ENCODE results near the gene METTL2B.

The METTL2B gene

DNA sequence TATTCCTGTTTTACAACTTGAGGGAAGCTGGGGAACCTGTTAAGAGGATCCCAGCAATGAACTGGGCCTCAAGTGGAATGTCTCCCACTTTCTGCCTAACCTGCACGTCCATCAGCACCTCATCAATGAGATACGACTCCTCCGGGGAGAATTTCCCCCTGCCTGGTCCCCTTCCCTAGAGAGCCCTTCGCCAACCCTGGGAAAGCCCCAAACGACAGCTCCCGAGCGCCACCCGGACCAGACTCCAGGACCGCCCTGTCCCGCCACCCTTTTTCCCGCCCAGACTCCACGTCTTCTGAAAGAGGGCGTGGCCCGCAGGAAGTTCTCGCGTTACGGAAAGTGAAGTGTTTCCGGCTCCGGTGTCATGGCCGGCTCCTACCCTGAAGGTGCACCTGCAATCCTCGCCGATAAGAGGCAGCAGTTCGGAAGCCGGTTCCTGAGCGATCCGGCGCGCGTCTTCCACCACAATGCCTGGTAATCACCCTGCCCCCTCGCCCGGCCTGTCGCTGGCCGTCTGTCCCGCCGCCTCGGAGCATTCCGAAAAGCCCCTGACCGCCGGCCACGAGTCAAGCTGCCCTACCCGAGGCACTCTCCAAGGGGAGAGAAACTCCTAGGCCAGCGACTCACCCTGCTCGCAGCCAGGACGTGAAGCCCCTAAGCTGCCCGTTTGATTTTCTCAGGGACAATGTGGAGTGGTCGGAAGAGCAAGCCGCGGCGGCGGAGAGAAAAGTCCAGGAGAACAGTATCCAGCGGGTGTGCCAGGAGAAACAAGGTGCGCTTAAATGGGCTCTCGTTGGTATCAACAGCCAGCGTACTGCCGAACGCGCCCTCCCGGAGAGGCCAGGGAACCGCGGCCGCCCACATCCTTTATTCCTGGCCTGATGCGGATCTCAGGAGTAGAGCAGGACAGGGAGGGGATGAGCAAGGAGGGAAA, at the start of gene METTL2B:
TSS of gene METTL2B (plus strand) at position 347 of the 934 bp plus-strand sequence. CDS start at position 365, 18 bp downstream.
- DNase-seq (ENCODE audit: extremely low read depth in 1 of 2, low read depth in 1 of 2): peak; percentile 85 to 91

GRCh38 chr7:128427289-128427891, 49.2 kb upstream of the METTL2B start:
- DNase-seq (ENCODE audit: extremely low read depth in 1 of 2, low read depth in 1 of 2): no peak

DNA sequence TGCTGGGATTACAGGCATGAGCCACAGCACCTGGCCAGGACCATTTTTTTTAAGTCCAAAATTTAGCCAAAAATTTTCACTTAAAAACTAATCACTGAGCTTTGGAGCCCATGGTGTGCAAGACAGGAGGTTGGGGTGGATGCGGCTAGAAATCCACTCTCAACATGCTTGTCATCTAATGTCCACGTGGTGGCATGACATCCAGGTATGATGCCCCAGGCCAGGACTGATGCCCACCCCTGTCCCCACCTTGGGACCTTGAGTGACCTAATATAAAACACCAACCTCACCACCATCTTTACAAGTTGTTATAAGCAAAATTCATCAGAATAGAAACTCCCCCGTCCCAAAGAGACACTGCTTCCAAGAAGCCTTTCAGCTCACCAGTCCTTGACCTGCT, 46.3 kb upstream of the METTL2B start:
- no peak for DNase-seq (ENCODE audit: extremely low read depth in 1 of 2, low read depth in 1 of 2)

- no peak for DNase-seq (ENCODE audit: extremely low read depth in 1 of 2, low read depth in 1 of 2)
Measured at GRCh38 chr7:128431221-128431620, 45.3 kb upstream of the METTL2B start.

- no peak for DNase-seq (ENCODE audit: extremely low read depth in 1 of 2, low read depth in 1 of 2)
Measured at GRCh38 chr7:128431754-128432153, 44.8 kb upstream of the METTL2B start.

DNA sequence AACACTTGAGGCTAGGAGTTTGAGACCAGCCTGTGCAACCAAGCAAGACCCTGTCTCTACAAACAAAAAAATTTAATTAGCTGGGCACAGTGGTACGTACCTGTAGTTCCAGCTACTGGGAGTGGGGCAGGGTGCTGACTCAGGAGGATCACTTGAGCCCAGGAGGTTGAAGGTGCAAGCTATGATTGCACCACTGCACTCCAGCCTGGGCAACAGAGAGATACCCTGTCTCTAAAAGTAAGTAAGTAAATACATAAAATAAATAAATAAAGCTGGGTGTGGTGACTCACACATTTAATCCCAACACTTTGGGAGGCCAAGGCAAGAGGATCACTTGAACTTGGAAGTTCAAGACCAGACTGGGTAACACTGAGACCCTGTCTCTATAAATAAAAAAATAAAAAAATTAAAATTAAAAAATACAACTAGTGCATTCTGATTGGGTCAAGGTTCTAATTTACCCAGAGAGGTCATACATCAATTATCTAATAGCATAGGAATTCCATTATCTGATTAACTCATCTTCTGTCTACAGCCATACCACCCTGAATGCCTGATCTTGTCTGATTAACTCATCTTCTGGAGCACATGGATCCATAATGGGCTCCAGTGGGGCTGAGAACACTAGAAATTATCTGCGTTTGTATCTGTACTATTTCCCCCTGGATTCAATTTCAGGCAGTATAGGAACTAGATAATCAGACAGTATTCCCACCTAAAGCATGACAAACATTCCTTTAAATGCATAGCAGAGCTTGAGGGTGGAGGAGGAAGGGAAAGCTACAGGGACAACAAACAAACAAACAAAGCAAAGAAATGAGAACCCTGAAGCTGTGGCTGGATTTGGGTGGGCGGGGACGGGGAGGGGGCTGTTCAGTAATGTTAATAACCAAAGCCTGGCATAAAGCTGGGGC, 41.9 kb upstream of the METTL2B start:
- no peak for DNase-seq (ENCODE audit: extremely low read depth in 1 of 2, low read depth in 1 of 2)

DNA sequence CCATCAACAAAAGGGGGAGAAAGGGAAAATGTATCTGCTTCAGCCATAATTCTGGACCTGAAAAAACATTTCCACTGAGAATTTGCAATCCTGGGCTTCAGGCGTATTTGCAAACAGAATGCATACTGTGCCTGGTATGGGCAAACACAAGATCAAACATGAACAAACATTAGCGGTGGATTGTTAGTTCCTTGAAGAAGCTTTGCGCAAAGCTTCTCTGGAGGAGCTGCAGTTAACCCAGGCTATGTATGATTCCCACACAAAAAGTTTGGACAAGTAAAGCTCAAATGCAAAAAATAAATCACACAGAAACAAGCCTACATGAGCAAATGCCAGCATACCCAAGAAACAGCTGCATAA, 41.2 kb upstream of the METTL2B start:
- no peak for DNase-seq (ENCODE audit: extremely low read depth in 1 of 2, low read depth in 1 of 2)

DNA sequence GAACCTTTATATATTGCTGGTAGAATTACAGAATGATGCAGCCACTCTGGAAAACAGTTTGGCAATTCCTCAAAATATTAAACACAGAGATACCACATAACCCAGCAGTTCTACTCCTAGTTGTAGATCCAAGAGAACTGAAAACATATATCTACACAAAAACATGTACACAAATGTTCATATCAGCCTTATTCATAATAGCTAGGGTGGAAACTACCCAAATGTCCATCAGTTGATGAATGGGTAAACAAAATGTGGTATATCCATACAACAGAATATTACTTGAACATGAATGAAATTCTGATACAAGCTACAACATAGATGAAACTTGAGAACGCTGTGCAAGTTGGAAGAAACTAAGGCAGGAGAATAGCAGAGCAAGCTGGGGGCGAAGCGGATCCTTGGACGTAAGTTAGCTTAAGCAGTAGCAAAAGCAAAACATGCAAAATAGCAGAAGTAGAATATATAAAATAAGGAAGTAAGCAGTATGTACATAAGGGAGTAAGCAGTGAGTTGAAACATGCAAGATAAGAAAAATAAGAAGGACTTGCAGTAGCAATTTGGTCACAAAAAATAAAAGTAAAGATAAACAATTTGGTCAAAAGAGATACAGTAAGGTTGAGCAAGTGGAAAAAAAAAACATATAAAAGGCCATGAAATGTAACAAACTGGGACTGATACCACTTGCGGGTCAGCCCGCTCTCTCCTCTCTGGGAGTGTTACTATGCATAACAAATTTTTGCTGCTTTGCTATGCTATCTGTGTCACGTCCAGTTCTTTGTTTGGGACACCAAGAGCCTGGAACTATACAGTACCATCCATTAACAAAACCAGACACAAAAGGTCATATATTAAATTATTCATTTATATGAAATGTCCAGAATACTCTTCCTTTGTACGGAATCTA, 38.9 kb upstream of the METTL2B start:
- no peak for DNase-seq (ENCODE audit: extremely low read depth in 1 of 2, low read depth in 1 of 2)

- DNase-seq (ENCODE audit: extremely low read depth in 1 of 2, low read depth in 1 of 2): no peak
Measured at GRCh38 chr7:128442356-128442755, 34.2 kb upstream of the METTL2B start.

GRCh38 chr7:128443831-128444600, 32.5 kb upstream of the METTL2B start:
- no peak for DNase-seq (ENCODE audit: extremely low read depth in 1 of 2, low read depth in 1 of 2)

DNA sequence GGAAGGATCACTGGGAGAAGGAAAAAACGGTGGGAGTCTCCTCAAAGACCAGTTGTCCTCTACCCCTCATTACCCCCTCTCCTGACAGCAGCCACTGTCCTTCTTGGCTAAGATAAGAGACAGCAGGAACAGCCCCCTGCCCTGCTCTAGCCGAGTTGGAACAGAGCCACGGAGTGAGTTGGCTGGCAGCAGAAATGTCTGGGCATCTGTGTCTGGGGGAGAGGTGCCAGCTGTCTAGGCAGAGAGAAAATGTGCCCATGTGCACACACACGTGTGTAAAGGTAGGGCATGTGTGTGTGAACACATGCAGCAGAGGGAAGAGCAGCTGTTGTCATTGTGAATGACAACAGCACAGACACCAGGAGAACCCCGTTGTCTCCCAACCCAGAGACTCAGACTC, 30.2 kb upstream of the METTL2B start:
- DNase-seq (ENCODE audit: extremely low read depth in 1 of 2, low read depth in 1 of 2): no peak

DNA sequence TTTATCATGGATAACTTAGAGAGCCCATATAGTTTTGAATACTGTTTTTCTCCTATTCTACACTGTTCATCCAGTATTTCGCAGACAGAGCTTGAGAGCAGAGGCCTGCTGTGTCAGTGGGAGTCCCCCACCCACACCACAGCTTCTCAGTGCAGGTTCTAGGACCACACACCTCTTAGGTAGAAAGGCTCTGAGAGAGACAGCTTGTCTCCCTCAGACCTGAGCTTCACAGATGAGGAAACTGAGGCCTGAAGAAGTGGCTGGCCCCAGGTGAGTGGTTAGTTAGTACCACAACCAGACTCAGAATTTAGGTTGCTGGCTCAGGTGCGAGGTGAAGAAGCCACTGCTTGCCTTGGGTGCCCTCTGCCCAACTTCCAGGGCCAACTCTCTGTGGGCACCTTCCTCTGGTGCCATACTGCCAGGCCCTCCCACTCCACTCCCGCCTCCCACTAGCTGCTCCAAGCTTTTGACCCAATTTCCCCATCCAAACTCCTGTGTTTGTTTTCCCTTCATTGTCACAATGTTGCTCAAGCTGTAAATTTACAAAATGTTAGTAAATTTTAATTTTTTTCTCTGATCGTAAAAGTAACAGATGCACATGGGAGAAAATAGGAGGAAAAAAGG, 28.5 kb upstream of the METTL2B start:
- no peak for DNase-seq (ENCODE audit: extremely low read depth in 1 of 2, low read depth in 1 of 2)

DNA sequence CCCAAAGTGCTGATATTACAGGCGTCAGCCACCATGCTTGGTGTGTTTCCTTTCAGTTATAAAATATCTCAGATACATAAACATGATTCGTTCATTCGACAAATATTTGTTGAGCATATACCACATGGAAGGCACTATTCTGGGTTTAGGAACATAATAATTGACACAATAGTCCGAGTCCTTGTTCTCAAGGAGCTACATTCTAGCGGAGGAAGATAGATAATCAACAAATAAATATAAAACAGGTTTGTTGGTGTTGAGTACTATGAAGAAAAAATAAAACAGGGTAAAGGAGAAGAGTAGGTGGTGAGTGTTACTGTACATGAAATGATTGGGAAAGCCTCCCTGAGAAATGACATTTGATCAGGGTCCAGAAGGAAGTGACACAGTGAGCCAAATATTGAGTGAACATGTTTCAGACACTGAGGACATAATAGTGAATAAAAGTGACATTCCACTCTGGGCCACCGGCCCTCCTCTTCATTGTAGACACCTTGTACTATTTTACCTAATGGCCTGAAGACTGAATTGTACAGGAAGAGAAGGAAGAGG, 27.7 kb upstream of the METTL2B start:
- no peak for DNase-seq (ENCODE audit: extremely low read depth in 1 of 2, low read depth in 1 of 2)

DNA sequence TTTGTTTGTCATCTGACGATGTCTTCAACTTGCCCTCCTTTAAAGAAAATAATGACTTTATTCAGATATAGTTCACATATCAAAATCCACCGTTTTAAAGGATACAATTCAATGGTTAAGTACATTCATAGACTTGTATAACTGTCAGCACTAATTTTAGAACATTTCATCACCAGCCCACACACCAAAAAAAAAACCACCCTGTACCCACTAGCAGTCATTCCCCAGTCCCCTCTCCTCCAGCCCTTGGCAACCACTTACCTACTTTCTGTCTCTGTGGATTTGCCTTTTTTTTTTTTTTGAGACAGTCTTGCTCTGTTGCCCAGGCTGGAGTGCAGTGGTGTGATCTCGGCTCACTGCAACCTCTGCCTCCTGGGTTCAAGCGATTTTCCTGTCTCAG, 26.1 kb upstream of the METTL2B start:
- no peak for DNase-seq (ENCODE audit: extremely low read depth in 1 of 2, low read depth in 1 of 2)

- no peak for DNase-seq (ENCODE audit: extremely low read depth in 1 of 2, low read depth in 1 of 2)
Measured at GRCh38 chr7:128450913-128451312, 25.6 kb upstream of the METTL2B start.

GRCh38 chr7:128452552-128452951, 24.0 kb upstream of the METTL2B start:
- DNase-seq (ENCODE audit: extremely low read depth in 1 of 2, low read depth in 1 of 2): no peak

- no peak for DNase-seq (ENCODE audit: extremely low read depth in 1 of 2, low read depth in 1 of 2)
Measured at GRCh38 chr7:128453836-128454804, 22.4 kb upstream of the METTL2B start.
